ENCODE results near the gene IL17RD. TPM values are rescaled to one million over a fixed set of nuclear protein-coding genes. Genes with fewer than 3 reads are reported as not detected.
A peak's percentile ranks its signal among the peaks of the same experiment; 100 is the strongest.

Gene IL17RD
- total RNA-seq, result 1 to 10 TPM; 2.9 to 5.9 (median 5.4) TPM

DNA sequence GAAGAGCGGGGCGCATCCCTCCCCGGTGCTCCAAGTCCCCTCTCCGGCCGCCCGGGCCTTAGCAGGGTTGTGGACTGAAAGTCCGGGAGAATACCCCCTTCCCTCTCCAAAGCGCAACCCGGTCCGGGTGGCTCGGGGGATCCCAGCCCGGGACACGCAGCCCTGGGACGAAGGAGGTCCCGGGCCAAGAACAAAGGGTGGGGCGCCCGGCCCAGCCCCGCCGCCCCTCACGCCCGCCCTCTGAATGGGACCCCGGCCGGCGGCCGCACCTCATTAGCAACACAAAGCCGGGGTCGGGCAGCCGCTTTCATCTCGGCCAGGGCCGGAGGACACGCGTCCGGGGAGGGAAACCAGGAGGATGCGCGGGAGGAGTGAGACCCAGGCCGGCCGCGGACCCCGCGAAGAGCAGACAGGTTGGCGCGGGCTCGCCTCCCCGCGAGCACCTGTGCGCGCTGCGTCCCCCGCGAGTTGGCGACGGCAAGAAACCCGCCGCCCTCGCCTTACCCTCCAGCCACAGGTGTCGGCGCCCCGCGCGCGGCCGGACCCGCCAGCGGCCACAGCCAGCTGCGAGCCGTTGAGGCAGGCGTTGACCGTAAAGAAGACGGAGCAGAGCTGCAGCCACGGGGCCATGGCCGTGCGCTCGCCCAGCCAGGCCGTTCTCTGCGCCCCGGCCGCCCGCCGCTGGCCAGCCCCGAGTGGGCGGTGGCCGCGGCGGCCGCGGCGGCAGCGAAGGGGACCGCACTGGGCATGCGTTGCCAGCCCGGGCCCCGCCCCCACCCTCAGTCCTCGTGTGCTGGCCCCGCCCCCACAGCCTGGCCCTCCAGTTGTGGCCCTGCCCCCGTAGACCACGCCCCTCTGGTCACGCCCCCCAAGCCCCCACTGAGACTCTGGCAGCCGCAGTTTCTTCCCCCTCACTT lies at the start of gene IL17RD:
Gene IL17RD, minus strand, starts transcription at position 697 of the 917 bp plus-strand sequence. Its CDS starts 67 bp downstream, at position 630.
- 0 to 1% methylated on average over 31 to 49 of the region's 98 CpGs for WGBS, 2 donors
- DNase-seq (ENCODE audit: low spot score in 2 of 2), result peak; percentile 53 to 94
- H3K4me3 ChIP-seq (ENCODE audit: low read depth, poor library complexity, severe bottlenecking), result peak within 1 kb of the TSS; percentile 48
- TF ChIP-seq, protein P1, sequence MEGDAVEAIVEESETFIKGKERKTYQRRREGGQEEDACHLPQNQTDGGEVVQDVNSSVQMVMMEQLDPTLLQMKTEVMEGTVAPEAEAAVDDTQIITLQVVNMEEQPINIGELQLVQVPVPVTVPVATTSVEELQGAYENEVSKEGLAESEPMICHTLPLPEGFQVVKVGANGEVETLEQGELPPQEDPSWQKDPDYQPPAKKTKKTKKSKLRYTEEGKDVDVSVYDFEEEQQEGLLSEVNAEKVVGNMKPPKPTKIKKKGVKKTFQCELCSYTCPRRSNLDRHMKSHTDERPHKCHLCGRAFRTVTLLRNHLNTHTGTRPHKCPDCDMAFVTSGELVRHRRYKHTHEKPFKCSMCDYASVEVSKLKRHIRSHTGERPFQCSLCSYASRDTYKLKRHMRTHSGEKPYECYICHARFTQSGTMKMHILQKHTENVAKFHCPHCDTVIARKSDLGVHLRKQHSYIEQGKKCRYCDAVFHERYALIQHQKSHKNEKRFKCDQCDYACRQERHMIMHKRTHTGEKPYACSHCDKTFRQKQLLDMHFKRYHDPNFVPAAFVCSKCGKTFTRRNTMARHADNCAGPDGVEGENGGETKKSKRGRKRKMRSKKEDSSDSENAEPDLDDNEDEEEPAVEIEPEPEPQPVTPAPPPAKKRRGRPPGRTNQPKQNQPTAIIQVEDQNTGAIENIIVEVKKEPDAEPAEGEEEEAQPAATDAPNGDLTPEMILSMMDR (IDR thresholded peaks at IDR 0.05), result no peak
- no peak for TF ChIP-seq POLR2A (IDR thresholded peaks at IDR 0.05)
- intact Hi-C loops (cut with DNase I; ENCODE audit: low total_unique reads), result no loop called here

DNA sequence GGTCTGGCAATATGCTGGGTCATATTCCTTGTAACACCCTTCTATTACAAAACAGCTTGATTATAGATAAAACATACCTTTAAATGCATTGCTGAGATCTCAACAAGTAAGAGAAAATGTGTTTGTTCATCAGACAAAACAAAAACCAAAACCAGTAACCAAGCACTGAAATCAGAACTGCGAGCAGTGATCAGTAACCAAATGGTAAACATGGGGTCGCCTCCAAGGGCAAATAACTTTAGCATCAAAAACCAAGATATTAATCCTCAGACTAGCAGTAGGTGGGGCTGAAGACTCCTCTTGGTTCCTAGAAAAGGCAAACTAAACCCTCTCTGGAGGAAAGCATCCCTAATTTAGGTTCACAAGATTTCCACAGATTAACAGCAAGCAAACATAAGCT lies 41.3 kb upstream of the IL17RD start:
- TF ChIP-seq POLR2A (IDR thresholded peaks at IDR 0.05), result no peak
- TF ChIP-seq, protein P1 (IDR thresholded peaks at IDR 0.05), result no peak
- no peak overlapping the region for H3K4me3 ChIP-seq (ENCODE audit: low read depth, poor library complexity, severe bottlenecking)
- WGBS, 2 donors, result 94 to 98% methylated on average over 2 of the region's 2 CpGs
- intact Hi-C loops (cut with DNase I; ENCODE audit: low total_unique reads), result no loop called here
- no peak for DNase-seq (ENCODE audit: low spot score in 2 of 2)

- intact Hi-C loops (cut with DNase I; ENCODE audit: low total_unique reads), result no loop called here
- DNase-seq (ENCODE audit: low spot score in 2 of 2), result no peak
- no peak within 1 kb of the TSS for H3K4me3 ChIP-seq (ENCODE audit: low read depth, poor library complexity, severe bottlenecking)
- 50 to 61% methylated on average over 4 of the region's 4 CpGs for WGBS, 2 donors
- TF ChIP-seq POLR2A (IDR thresholded peaks at IDR 0.05), result no peak
- TF ChIP-seq, protein P1 (IDR thresholded peaks at IDR 0.05), result no peak
These were observed 34.7 kb upstream of the IL17RD start, which contains the start of gene HESX1 for GRCh38 chr3:57199895-57200297. Gene HESX1, minus strand, starts transcription at chr3:57199978. Its CDS starts 60 bp downstream, at chr3:57199918.

- WGBS, 2 donors, result 93 to 97% methylated on average over 4 of the region's 4 CpGs
- intact Hi-C loops (cut with DNase I; ENCODE audit: low total_unique reads), result no loop called here
- no peak for DNase-seq (ENCODE audit: low spot score in 2 of 2)
- no peak overlapping the region for H3K4me3 ChIP-seq (ENCODE audit: low read depth, poor library complexity, severe bottlenecking)
- no peak for TF ChIP-seq POLR2A (IDR thresholded peaks at IDR 0.05)
- TF ChIP-seq, protein P1 (IDR thresholded peaks at IDR 0.05), result no peak
These were observed 29.5 kb upstream of the IL17RD start for GRCh38 chr3:57194641-57195040.

DNA sequence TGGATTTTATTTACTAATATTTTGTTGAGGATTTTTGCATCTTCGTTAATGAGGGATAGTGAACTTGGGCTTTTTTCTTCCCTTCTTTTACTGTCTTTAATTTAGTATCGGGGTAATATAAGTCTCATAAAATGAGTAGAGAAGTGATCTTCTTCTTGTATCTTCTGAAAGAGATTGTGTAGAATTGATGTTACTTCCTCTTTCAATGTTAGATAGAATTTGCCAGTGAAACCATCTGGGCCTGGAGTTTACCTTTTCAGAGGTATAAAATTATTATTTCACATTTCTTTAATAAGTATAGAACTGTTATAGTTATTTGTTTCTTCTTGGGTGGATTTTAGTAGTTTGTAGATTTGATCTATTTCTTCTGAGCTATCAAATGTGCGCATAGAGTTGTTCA lies 26.9 kb upstream of the IL17RD start:
- no peak for DNase-seq (ENCODE audit: low spot score in 2 of 2)
- TF ChIP-seq, protein P1 (IDR thresholded peaks at IDR 0.05), result no peak
- H3K4me3 ChIP-seq (ENCODE audit: low read depth, poor library complexity, severe bottlenecking), result no peak overlapping the region
- intact Hi-C loops (cut with DNase I; ENCODE audit: low total_unique reads), result no loop called here
- WGBS, 2 donors, result 94 to 98% methylated on average over 3 of the region's 3 CpGs
